ENCODE measurements around the gene ACTG1.

The ACTG1 gene

DNA sequence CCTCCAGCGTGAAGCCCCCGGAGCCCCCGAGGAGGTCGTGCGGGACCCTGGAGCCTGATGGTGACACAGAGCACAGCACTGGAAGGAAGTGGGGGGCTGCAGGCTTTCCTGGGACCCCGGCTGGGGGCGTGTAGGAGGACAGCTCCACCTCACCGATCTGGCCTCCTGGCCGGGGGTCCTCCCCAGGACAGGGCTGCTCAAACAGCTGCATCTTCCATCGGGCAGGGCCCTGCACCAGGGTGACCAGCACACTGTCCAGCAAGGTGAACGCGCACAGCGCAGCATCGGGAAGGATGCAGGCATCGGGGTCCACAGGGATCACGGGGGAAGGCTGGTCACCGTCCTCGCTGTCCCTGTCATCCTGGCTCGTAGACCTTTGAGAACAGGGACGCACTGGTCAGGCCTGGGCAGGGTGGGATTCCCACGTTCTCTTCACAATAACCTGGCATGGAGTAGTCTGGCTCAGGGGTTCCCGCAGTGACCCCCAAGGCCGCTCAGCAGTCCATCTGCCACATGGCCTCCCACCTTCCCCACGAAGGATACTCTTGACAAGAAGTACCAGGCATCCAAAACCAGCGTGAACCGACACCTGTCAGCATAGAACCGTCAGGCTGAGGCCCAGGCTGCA, 38.3 kb upstream of the ACTG1 start:
- peak overlapping the region; percentile 75; the same call in 1 of the 2 replicates for H3K4me3 ChIP-seq (ENCODE audit: low read length)
- no peak for TF ChIP-seq ZNF274 (IDR thresholded peaks at IDR 0.05; ENCODE audit: low read depth, low read length)

- no peak overlapping the region for H3K4me3 ChIP-seq (ENCODE audit: low read length)
- no peak for TF ChIP-seq ZNF274 (IDR thresholded peaks at IDR 0.05; ENCODE audit: low read depth, low read length)
Measured at GRCh38 chr17:81550285-81550684, 37.7 kb upstream of the ACTG1 start.

DNA sequence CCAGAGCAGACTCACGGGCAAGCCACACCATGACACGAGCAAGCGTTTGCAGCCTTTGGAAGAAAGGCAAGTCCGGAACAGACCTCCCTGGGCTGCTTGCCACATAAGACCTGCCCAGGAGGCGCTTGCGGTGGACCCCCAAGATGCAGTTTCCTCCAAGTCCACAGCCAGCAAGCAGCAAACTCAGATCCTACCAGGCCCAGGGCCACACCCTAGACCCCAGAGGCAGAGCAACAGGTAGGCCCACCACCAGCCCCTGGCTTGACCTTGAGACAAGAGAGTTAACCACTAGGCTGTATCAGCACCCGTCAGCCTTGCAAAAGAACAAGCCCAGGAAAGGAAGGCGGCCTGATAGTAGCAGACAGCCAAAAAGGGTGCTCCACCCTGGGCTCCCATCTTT, 37.2 kb upstream of the ACTG1 start:
- TF ChIP-seq ZNF274 (IDR thresholded peaks at IDR 0.05; ENCODE audit: low read depth, low read length), result no peak
- no peak overlapping the region for H3K4me3 ChIP-seq (ENCODE audit: low read length)

GRCh38 chr17:81549031-81549557, 36.5 kb upstream of the ACTG1 start:
- no peak for TF ChIP-seq ZNF274 (IDR thresholded peaks at IDR 0.05; ENCODE audit: low read depth, low read length)

DNA sequence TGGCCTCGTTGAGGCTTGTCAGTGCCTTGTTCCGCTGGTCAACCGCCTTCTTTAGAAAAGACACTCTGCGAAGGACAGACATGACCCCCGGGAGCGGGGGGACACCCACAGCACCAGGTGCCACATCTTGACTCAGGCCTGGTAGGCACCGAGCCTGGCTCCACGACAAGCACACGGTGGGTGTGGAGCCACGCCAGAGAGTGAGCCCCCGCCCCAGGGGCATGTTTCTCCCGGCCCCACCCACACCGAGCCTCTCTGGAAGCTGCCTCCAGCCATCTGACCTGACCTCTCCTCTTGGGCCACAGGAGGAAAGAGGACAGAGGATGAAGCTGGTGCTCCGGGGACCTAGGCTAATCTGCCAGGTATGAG, 35.0 kb upstream of the ACTG1 start:
- no peak for TF ChIP-seq ZNF274 (IDR thresholded peaks at IDR 0.05; ENCODE audit: low read depth, low read length)
- H3K4me3 ChIP-seq (ENCODE audit: low read length), result no peak overlapping the region

More at GRCh38 chr17:81549031-81549557, 36.5 kb upstream of the ACTG1 start:
- no peak overlapping the region for H3K4me3 ChIP-seq (ENCODE audit: low read length)

DNA sequence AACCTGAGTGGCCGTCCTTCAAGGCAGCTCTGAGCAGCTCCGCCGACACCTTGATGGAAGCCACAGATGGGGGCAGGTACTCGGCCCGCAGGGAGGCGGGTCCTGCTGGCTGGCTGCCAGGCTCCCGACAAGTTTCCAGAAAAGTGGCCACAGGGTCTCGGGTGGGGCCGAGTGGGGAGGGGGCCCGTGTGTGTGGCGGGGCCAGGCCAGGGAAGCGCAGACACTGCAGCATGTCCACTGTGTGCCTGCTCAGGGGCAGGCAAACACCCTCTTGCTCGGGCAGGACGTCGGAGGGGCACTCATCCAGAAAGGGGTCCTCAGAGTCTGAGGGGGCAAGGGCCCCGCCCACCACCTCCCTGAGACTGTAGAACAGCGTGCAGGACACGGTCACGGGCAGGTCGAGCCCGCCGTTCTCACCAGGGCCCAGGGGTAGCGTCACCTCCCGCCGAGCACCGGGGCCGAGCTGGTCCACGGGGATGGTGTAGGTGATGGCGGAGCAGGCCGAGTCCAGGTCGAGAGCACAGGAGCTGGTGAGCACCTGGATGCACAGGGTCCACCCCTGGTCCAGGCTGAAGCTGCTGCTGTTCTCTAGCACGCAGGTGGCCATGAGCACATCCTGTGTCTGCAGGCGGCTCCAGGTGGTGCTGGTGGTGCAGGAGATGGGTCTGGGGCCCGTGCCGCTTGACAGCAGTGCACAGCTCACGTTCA, 34.5 kb upstream of the ACTG1 start:
- no peak for TF ChIP-seq ZNF274 (IDR thresholded peaks at IDR 0.05; ENCODE audit: low read depth, low read length)
- no peak overlapping the region for H3K4me3 ChIP-seq (ENCODE audit: low read length)

- no peak for TF ChIP-seq ZNF274 (IDR thresholded peaks at IDR 0.05; ENCODE audit: low read depth, low read length)
- H3K4me3 ChIP-seq (ENCODE audit: low read length), result no peak overlapping the region
Measured at GRCh38 chr17:81545160-81545949, 32.8 kb upstream of the ACTG1 start.

DNA sequence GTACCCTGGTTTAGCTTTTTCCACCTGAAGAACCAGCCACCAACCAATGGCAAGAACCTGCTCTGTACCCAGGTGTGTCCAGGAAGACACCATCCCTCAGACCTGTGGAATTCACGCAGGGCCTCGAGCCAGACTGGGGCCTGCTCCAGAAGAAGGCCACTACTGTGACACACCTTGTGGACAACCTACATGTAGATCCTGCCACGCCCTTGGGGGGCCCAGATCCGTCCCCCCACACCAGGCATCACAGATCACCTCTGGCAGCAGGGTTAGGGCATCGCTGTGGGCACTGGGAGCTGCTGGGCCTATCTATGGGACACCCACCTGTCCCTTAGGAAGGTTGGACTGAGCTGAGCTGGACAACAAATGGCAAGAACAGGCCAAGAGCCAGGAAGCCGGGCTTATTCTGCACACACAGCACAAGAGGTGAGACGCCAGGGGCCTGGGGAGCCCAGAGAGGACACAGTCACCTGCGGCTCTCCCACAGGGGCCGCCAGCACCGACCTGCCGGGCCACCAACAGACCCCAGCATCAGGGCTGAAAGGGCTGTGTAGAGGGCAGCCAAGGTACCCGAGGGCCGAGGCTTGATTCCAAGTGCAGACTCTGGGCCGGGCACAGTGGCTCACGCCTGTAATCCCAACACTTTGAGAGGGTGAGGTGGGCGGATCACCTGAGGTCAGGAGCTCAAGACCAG, 31.8 kb upstream of the ACTG1 start:
- TF ChIP-seq ZNF274 (IDR thresholded peaks at IDR 0.05; ENCODE audit: low read depth, low read length), result no peak
- H3K4me3 ChIP-seq (ENCODE audit: low read length), result no peak overlapping the region

GRCh38 chr17:81543756-81544155, 31.2 kb upstream of the ACTG1 start:
- no peak overlapping the region for H3K4me3 ChIP-seq (ENCODE audit: low read length)
- no peak for TF ChIP-seq ZNF274 (IDR thresholded peaks at IDR 0.05; ENCODE audit: low read depth, low read length)

DNA sequence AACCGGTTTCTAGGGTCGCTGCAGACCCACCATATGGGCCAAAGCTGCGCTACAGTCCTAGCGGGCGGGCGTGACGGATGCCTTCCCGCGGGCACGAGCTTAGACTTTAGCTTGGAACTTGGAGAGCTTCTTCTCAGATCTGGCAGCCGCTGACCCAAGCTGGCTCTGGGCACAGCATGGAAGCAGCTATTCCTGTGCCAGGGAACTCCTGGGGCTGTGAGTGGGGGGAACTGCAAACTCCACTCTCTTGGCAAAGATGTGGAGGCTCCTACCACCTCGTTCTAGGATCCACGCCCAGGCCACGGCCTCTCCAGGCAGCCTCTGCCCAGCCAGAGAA, 30.7 kb upstream of the ACTG1 start:
- TF ChIP-seq ZNF274 (IDR thresholded peaks at IDR 0.05; ENCODE audit: low read depth, low read length), result no peak
- no peak overlapping the region for H3K4me3 ChIP-seq (ENCODE audit: low read length)

DNA sequence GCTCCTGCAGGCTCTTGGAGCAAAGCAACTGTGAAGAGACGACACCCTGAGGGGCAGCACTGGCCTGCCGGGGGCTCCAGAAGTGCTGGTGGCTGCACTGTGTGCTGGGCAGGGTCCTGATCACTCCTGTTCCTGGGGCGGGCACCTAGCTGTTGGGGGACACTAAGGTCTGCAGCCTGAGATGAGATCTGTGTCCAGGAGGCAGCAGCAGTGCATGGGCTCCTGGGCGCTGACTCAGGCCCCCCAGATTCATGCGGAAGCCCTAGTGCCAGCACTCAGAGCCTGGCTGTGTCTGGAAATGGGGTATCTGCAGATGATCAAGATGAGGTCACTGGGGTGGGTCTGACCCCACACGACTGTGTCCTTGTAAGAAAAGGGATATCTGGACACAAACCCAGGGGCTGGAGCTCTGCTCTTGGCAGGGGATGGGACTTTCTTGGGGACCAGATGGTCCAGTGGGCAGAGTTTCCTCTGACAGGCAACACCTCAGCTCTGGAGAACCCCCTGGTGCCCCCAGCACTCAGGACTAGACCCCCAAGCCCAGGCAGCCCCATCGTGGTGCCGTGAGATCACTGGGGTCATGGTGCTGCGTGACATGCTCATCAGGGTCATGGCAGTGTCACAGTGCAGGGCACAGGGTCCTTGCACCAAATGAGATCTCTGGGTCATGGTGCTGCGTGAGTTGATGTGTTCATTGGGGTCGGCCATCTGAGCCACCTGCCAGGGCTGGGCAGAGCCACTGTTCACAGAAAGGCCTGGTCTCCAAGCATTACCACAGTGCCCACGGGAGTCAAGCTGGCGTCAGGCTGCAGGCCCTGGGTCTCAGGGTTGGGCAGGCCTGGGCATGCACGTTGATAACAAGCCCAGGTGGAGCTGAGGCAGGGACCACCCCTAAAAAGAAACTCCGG, 30.1 kb upstream of the ACTG1 start:
- TF ChIP-seq ZNF274 (IDR thresholded peaks at IDR 0.05; ENCODE audit: low read depth, low read length), result no peak
- H3K4me3 ChIP-seq (ENCODE audit: low read length), result no peak overlapping the region

GRCh38 chr17:81541123-81541522, 28.5 kb upstream of the ACTG1 start:
- no peak overlapping the region for H3K4me3 ChIP-seq (ENCODE audit: low read length)
- no peak for TF ChIP-seq ZNF274 (IDR thresholded peaks at IDR 0.05; ENCODE audit: low read depth, low read length)

DNA sequence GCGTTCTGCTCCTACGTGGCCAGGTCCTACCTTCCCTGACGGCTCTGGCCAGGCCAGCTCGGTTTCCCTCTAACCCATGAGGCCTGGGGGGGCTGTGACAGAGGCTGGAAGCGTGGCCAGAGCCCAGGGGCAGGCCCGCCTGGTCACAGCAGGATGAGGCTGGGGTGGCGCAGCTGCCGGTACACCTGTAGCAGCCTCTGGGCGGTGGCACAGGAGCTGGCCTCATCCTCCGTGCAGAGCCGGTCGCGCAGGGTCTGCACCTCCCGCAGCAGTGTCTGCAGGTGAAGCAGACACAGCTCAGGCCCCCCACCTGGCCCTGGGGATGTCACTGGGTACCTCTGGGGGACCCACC, 28.1 kb upstream of the ACTG1 start:
- no peak overlapping the region for H3K4me3 ChIP-seq (ENCODE audit: low read length)
- no peak for TF ChIP-seq ZNF274 (IDR thresholded peaks at IDR 0.05; ENCODE audit: low read depth, low read length)
